HG03575 (cell line): ENCODE measurements around the gene LCE2A.

ENCODE experiments used
- ATAC-seq: cut with Tn5 transposase; IDR thresholded peaks from one replicate; pipeline ENCODE4 v1.9.1; 2021; ENCODE audit not compliant: unreplicated experiment, insufficient number of reproducible peaks, low FRiP score; ENCODE audit errors: extremely low read depth

The LCE2A gene

DNA sequence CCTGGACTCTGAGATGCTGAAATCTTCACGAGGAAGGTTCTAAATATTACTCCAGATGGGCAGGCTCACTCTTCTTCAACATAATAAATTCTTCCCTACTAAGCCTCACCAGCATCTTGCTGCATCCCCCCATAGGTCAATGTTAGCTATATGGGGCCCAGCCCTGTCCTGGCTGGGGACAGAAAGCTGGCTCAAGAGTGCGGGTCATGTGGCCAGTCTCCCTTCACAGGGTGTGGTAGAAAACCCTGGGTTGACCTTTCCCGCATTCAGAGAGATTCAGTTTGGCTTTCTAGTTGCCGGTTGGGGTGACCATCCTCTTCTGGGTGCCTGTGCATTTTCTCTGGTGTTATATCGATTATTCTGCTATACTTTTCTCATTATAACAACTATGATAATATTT lies 39.9 kb downstream of the LCE2A start:
- no peak for ATAC-seq

DNA sequence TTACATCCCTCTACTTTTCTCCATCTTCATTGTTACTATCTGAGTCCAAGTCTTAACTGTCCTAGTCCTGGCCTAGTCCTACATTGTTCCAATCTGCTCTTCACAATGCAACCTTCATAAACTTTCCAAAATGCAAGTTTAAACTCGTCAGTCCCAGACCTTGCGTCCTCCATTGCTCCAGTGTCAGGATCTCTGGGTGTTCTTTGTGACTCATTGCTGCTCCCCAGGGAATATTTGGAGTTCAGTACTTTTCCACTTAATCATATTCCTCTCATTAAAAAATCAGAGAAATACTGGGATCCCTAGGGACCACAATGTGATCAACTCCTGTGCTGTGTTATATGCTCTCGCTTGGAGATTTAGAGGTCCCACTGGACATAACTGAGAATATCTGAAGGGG lies 41.7 kb downstream of the LCE2A start:
- ATAC-seq: no peak

DNA sequence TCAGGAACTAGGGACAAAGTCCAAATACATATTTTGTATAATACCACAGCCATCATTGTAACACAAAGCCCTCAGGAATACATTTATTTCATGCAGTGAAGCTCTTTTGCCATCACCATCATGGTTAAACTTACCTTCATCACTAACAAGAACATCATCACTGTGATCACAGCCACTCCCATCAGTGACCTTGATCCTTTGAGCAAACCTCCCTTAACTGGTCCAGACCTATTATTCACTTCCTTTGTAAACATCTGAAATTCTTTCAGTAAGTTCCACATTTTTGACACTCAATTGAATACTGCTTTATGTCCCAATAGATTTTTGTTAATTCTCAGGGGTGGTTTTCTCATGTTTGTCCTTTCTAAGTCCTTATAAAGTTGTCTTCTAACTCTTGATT lies 43.5 kb downstream of the LCE2A start:
- no peak for ATAC-seq

DNA sequence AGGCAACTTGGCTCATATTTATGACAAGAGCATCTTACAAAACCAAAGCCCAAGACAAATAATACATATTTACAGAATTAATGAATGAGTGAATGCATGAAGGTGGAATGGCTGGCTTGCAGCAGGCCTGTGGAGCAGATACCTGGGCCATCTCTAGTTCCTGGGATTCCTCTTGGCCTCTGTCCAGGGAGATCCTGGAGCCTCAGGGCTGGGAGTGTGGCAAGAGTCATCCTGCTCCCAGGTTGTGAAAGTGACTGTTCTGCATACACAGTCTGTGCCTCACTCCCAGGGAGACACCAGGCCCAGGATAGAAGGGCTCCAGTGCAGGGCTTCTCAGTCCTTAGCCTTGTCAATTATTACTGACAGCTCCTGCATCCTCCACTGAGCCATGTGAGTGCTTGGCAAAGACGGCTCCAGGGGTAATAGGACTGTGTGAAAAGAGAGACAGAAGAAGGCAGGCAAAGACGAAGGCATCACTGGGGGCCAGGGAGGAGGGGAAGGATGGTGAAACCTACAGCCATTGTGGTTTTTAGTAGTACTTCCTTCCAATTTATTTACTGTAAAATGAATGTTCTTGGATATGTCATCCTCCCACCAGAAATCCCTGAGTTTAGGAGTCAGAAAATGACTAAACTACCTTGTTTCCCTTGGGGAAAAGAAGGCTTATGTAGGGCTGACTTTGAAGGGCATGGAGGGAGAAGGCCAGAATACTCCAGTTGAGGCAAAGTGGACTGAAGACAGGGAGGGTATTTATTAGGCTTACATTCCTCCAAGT lies 45.4 kb downstream of the LCE2A start:
- no peak for ATAC-seq

DNA sequence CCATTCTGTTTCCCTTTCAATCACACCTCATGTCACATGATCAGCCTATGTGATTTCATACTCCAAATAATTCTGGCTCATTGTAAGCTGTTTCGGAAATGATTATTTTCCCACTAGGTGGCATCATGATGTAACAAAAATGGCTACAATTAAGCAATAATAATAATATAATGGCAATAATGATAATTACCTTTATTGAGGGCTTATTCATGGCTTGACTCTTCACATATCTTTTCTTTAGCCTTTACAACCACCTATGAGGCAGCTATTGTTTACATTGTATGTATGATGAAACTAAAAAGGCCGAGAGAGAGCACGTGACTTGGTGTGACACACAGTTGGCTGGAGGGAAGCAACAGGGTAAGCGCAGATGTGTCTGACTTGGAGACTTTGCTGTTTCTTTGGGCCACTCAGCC lies 47.2 kb downstream of the LCE2A start:
- ATAC-seq: no peak

DNA sequence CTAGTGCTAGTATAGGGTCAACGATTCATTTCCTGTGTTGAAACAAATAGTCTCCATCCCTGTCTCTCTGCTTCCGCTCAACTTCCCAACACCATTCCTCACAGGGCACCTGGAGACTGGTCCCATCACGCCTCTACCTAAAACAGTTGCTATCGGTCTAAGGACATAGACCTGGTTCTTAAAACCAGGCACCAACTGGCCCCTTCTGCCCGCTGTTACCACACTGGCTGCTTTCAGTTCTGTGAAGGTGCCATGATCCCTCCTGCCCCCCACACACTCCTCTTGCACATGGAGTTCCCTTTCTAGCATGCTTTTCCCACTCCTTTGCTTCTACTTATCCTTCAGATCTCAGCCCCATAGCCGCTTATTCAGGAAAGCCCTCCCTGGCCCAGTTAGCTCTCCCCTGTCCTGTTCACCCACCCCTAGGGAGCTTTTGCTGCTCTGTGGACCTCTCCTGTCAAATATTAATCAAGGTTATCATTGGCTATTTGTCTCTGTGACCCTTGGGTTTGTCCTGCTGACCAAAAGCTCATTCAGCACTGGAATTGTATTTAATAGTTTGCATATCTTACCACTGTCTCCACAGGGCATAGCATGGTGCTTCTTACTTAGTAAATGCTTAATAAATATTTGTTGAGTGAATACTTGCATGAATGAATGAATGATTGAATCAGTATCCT lies 47.8 kb downstream of the LCE2A start:
- no peak for ATAC-seq

DNA sequence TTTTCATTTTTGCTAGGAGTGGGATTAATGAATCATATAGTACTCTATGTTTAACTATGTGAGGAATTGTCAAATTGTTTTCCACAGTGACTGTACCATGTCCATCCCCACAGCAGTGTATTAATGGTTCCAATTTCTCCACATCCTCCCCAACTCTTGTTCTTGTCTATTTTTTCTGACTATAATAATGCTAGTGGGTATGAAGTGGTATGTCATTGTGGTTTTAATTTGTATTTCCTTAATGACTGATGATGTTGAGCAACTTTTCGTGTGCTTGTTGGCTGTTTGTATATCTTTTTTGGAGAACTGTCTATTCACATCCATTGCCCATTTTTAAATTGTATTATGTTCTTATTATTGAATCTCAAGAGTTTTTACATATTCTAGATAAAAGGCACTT lies 49.7 kb downstream of the LCE2A start:
- ATAC-seq: no peak
